ENCODE results near the gene SYNDIG1L.

GRCh38 chr14:74464785-74465184, 38.8 kb upstream of the SYNDIG1L start:
- TF ChIP-seq EZH2 (IDR thresholded peaks at IDR 0.05), result no peak
- TF ChIP-seq, protein P1, sequence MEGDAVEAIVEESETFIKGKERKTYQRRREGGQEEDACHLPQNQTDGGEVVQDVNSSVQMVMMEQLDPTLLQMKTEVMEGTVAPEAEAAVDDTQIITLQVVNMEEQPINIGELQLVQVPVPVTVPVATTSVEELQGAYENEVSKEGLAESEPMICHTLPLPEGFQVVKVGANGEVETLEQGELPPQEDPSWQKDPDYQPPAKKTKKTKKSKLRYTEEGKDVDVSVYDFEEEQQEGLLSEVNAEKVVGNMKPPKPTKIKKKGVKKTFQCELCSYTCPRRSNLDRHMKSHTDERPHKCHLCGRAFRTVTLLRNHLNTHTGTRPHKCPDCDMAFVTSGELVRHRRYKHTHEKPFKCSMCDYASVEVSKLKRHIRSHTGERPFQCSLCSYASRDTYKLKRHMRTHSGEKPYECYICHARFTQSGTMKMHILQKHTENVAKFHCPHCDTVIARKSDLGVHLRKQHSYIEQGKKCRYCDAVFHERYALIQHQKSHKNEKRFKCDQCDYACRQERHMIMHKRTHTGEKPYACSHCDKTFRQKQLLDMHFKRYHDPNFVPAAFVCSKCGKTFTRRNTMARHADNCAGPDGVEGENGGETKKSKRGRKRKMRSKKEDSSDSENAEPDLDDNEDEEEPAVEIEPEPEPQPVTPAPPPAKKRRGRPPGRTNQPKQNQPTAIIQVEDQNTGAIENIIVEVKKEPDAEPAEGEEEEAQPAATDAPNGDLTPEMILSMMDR (IDR thresholded peaks at IDR 0.05 in 2 of 3, conservative IDR thresholded peaks at IDR 0.05 in 1 of 3; ENCODE audit: borderline replicate concordance in 1 of 3, insufficient read depth in 1 of 3, low read depth in 2 of 3, low read length in 2 of 3), result no peak
- TF ChIP-seq ELF1 (IDR thresholded peaks at IDR 0.05; ENCODE audit: borderline replicate concordance, low read depth), result no peak
- no peak for TF ChIP-seq POLR2A (IDR thresholded peaks at IDR 0.05; ENCODE audit: borderline replicate concordance, extremely low read depth, insufficient read depth, insufficient read length)
- TF ChIP-seq FOSL1 (IDR thresholded peaks at IDR 0.05; ENCODE audit: low read depth), result no peak
- TF ChIP-seq REST (IDR thresholded peaks at IDR 0.05; ENCODE audit: low read depth), result no peak
- no peak for TF ChIP-seq CBX3 (IDR thresholded peaks at IDR 0.05; ENCODE audit: low read depth)
- no peak for TF ChIP-seq SIN3A (IDR thresholded peaks at IDR 0.05; ENCODE audit: low read depth)
- no peak for TF ChIP-seq EZH2phosphoT487 (IDR thresholded peaks at IDR 0.05; ENCODE audit: borderline replicate concordance)
- TF ChIP-seq JUND (IDR thresholded peaks at IDR 0.05), result no peak
- no peak for TF ChIP-seq TCF7L2 (IDR thresholded peaks at IDR 0.05; ENCODE audit: borderline replicate concordance, extremely low read depth, insufficient read depth, insufficient read length)
